ENCODE data around the gene FTL.

The FTL gene

DNA sequence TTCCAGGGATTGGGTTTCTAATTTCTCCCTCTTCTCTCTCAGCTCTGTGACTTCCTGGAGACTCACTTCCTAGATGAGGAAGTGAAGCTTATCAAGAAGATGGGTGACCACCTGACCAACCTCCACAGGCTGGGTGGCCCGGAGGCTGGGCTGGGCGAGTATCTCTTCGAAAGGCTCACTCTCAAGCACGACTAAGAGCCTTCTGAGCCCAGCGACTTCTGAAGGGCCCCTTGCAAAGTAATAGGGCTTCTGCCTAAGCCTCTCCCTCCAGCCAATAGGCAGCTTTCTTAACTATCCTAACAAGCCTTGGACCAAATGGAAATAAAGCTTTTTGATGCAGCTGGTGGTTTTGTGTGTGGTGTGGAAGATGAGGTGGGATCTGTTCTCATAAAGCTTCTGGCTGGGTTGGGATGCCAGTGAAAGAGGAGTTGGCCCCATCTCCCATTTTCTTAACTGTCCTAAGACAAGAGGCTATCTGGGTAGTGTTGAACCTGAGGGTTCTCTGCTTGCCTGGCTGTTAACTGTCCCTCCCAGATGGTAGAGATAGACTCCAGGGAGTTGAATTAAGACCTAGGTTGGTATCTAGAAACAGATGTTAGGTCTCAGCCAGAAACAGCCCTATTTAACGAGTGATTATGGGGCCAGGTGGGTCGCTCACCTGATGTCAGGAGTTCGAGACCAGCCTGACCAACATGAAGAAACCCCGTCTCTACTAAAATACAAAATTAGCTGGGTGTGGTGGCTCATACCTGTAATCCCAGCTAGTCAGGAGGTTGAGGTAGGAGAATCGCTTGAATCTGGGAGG is 1.6 kb downstream of the FTL start:
- no peak for DNase-seq

DNA sequence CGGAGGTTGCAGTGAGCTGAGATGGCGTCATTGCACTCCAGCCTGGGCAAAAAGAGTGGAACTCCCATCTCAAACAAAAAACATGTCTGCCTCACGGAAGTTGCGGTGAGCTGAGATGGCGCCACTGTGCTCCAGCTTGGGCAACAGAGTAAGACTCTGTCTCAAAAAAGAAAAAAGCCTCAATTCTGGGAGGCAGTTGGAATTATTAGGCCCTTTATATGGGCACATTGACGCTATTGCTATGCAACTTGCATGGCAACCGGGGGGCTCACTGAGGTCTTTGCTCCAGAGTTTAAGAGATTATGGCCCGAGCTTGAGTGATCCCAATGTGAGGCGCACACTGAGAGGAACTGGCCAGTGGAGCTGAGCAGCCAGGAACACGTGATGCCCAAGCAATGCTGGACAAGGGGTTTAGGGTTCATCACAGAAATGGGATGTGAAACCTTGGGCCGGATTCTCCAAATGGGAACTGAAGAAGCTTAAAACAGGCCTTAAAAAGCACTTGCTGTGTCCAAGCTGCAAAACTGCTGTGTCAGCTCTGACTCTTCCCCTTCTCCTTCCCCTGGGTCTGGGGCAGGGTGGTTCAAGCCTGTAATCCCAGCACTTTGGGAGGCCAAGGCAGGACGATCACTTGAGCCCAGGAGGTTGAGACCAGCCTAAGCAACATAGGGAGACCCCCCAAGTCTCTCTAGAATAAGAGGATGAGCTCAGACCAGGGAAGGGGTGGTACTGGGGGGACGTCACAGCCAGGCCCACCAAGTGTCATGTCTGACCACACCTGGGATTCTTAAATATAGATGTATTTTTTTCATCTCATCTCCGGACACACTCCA is 2.5 kb downstream of the FTL start:
- DNase-seq, result no peak

DNA sequence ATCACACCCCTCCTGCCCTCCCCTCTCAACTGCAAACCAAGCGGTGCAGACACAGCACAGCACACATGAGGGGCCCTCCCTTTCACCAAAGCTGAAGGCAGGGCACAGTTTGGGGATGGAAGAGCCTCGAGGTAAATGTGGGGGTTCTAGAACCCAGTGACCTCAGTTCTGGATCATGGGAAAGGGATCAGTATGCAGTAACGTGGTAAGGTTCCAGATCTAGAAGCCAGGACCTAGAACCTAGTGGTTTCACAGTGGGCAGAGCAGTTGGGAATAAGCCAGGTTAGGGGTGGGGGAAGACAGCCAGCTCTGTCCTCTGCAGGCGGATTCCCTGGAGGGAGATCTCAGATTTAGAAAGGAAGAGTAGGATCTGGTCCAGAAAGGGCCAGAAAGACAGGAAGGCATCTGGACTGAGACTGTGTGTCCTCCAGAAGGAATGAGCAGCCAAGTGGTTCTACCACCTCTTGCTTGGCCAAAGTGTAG is 3.1 kb downstream of the FTL start:
- no peak for DNase-seq

DNA sequence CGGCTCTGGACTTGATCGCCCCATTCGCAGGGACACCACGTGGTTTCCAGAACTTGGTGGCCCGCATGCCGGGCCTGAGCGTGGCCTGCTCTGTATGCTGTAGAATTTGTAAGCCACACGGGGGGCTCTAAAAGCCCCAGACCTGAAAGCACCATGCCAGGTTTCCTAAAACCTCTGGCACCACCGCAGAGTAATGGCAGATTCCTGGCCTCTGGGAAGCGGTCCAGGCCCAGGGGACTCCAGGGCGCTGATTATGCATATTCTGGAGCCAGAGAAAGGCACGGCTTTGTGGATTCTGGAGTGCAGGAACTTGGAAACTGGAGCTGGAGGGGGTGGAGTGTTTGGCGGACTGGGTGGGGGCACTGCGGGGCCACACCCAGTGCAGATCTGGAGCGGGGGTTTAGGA is 3.7 kb downstream of the FTL start:
- DNase-seq, result no peak

DNA sequence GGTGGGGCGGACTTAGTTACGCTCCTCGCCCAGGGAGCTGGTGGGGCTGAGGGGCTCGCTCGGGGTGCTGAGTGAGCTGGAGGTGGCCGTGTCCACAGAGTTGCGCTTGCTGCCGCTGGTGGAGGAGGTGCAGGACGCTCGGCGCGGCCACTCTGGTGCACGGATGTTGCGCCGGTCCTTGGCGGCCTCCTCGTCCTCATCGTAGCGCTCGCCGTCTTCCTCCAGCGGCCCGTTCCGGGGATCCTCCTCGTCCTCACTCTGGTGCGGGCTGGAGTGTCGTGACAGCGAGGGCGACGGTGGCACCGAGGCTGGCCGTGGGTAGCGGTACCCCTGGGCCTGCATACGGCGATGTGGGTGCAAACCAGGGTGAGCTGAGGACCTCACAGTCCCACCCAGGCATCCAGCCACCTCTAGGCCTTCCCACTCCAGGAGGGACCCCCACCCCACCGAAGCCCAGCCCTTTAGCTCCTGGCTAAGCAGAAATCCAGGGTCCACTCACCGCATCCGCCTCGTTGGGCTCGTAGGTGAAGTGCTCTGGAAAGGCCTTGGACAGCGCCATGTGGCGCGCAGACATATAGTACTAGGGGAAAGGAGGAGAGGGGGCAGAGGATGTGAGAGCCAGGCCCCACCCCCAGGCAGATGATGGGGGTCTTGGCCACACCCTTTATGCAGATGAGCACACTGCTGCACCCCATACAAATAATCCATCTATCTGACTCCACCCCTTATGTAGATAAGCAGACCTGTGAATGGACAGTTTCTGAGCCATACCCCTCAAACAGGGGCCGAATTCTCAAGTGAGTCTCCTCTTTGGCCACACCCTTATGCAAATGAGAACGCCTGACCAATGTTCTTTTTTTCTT is 4.4 kb downstream of the FTL start:
- no peak for DNase-seq

DNA sequence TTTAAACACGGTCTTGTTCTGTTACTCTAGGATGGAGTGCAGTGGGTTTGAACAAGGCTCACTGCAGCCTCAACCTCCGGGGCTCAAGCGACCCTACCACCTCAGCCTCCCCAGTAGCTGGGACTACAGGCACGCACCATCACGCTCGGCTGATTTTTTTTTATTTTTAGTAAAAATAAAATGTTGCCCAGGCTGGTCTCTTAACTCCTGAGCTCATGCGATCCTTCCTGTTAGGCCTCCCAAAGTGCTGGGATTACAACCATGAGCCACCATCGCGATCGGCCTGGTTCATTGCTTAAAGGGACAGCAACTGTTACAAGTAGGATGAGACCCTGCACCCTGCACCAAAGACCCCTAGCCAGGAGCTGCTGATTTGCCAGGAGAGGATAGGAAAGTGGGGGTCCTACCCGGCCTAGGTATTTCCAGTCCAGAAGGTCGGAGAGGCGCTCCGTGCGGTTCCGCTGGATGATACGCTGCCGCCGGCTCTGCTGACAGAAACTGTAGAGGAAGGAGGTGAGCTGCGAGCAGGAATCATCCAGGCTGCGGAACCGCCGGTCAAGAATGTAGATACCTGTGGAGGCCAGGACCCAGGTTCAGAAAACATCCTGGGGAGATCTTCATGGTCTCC is 5.1 kb downstream of the FTL start:
- no peak for DNase-seq

DNA sequence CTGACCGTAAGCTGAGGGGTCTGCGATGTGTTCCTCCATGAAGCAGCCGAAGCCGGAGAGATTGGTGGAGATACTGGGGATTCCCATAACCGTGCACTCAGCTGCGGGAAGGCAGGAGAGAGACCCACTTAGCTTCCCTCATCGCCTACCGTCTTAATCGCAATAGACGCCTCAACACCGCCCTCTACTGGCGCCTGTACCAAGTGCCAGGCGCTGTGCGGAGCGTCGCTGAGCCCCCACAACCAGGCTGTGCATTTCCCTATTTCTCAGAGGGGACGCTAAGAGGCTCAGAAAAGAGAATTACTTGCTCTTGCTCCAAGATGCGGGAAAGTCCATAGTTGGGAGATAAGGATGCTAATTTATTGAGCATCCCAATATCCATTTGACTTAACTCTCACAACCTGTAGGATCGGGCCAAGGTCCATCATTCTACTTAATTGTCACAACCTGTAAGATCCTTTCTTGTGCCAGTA is 5.8 kb downstream of the FTL start:
- DNase-seq, result peak; percentile 84

DNA sequence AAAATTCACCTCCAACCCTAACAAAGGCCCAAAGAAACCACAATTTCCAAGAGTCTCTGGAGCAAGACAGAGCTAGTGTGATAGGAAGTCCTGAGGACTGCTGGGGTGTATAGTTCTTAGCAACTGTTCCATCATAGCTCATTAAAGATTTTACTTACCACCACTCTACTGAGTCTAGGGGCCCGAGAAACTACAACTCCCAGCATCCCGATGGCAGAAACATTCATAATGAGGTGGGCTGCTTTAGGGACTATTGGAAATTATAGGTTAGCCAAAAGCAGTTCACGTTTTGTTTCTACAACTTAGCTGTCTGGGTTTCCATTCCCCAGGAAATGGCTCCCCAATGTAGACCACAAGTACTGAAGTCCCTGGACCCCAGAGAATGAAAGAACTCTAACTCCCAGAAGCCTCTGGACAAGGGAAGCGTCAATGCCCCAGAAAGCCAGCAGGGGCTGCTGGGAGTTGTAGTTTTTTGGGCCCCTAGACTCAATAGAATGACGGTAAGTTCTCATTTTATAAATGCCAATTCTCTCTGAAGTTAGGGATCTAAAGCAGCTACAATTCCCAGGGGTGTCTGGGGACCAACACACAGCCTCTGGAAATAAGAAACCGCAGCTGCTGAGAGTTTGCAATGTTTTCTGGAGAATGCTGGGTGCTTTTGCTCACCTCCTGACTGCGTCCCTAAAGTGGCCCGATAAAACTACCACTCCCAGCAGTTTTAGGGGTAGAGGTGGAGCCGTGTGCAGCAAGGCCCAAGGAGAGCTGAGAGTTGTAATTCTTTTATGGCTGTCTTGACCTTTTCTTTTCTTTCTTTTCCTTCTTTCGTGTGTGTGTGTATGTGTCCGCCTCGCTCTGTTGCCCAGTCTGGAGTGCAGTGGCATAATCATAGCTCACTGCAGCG is 11.1 kb downstream of the FTL start:
- no peak for DNase-seq

DNA sequence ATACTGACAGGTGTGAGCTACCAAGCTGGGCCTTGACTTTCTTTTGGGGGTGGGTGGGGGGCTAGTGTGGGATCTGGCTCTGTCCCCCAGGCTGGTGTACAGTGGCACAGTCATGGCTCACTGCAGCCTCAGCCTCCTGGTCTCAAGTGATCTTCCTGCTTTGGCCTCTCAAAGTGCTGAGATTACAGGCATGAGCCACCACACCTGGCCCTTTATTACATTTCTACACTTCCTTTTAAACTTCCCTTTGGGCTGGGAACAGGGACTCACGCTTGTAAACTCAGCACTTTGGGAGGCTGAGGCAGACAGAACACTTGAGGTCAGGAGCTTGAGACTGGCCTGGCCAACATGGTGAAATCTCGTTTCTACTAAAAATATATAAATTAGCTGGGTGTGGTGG is 12.0 kb downstream of the FTL start:
- no peak for DNase-seq

DNA sequence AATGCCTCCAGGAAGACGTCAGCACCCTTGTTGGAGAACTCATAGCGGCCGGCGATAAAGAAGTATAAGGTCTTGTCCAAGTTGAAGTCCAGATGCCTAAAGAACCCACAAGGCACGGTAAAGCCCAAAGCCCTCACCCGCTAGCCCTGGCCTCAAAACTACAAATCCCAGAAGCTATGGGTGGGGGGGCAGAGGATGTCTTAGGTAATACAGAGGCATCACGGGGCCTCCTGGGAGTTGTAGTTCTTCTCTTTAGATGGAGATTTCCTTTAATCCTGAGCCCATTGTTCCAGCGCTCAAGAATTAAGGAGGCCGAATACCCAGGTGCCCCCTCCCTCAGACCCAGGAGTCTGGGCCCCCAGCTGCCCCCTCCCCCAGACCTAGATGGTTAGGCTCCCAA is 17.2 kb downstream of the FTL start:
- no peak for DNase-seq

DNA sequence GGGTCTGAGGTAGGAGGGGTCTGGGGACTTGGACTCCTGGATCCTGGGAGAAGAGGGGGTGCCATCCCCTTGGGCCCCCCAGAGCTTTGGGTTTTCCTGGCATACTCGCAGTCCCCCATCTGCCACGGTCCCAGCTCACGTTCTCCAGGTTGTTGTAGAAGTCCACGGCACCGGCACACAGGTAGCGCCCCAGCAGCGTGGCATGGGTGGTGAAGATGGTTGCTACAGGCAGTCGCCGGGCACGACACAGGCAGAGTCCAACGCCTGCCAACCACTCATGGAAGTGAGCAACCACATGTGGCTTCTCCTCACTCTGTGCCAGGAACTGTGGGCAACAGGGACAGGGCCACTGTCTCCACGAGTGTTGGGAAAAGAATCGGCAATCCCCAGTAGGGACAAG is 20.6 kb downstream of the FTL start:
- DNase-seq, result no peak

DNA sequence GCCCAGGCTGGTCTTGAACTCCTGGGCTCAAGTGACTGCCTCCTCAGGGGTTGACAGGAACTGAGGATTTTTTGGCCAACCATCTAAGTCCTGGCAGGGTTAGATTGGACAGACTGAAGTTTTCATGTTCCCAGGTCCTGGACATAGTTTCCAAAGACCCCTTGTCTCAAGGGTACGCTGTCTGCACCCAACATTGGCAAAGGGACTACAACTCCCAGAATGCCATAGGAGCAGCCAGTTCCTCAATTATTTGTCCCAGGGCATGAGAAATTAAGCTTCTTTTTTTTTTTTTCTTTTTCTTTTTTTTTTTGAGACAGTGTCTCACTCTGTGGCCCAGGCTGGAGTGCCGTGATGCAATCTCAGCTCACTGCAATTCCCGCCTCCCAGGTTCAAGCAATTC is 21.1 kb downstream of the FTL start:
- DNase-seq, result no peak

DNA sequence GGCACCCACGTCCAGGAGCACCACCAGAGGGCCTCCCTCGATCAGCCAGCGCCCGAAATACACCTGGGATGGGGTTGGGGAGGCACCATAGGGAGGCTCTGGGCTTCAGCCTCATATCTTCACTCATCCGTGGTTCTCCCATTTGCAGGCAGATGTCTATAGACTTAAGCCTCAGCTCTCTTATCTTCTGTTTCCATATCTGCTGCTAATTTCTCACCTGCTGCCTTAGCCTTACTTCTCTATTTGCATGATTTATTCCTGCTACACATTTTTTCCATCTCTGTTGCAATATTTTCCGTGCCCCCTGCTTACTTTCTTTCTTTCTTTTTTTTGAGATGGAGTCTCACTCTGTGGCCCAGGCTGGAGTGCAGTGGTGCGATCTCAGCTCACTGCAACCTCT is 22.2 kb downstream of the FTL start:
- DNase-seq, result no peak

DNA sequence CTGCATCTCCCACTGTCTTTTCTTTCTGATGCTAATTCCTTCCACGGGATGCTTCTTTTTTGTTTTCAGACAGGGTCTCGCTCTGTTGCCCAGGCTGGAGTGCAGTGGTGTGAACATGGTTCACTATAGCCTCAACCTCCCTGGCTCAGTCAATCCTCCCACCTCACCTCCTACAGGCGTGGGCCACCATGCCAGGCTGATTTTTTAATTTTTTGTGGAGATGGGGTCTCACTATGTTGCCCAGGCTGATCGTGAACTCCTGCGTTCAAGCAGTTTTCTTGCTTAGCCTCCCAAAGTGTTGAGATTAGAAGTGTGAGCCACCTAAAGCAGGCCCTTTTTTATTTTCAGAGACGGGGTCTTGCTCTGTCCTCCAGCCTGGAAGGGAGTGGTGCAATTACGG is 23.2 kb downstream of the FTL start:
- DNase-seq, result no peak

DNA sequence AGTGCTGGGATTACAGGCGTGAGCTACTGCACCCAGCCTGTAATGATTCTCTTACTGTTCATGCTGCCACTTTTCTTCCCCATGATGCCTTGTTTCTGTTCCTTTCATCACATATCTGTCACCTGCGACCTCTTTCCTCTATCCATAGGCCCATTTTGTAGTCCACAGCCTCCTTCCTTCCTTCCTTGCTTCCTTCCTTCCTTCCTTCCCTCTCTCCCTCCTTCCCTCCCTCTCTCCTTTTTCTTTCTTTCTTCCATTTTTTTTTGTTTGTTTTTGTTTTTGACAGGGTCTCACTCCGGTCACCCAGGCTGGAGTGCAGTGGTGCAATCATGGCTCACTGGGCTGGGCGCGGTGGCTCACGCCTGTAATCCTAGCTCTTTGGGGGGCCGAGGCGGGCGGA is 23.8 kb downstream of the FTL start:
- DNase-seq, result no peak

DNA sequence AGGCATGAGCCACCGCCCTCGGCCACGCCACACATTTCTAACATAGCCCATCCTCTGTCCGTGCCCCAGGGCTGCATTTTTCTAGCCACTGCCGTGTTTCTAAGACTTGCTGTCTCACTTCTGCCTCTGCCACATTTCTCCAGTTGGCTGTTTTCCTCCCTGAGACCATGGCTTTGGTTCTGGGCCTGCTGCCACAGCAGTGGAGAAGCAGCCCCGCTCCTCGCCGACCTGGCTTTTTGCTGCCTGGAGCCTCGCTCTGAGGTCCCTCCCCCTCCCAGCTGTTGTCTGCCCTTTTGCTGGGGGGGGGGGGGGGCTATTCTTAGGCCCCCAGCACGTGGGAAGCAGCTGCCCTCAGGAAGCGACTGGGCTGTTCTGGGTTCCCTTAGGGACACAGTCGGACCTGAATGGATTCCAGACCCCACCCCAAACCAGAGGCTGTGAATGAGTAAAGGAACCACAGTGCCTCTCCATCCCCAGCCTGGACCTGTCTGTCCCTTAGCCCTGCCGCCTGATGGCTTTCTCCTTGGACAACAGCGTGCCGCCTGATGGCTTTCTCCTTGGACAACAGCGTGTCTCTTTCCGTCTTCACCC is 24.7 kb downstream of the FTL start:
- DNase-seq, result no peak

DNA sequence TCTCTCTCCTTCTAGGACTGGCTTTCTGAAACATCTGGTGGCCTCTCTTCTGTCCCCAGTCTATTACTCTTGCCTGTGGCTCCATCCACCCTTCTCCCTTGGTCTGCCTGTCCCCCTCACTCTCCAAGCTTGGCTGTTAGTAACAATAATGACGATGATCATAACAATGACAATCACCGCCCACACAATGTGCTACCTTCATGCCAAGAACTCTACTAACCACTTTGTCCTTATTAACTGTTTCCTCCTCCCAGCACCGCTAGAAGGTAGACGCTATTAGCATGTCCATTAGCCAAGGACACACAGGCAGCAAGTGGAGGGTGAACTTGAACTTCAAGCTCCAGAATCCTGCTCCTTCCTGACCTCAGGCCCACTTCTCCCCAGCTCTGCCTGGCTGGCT is 25.3 kb downstream of the FTL start:
- no peak for DNase-seq

DNA sequence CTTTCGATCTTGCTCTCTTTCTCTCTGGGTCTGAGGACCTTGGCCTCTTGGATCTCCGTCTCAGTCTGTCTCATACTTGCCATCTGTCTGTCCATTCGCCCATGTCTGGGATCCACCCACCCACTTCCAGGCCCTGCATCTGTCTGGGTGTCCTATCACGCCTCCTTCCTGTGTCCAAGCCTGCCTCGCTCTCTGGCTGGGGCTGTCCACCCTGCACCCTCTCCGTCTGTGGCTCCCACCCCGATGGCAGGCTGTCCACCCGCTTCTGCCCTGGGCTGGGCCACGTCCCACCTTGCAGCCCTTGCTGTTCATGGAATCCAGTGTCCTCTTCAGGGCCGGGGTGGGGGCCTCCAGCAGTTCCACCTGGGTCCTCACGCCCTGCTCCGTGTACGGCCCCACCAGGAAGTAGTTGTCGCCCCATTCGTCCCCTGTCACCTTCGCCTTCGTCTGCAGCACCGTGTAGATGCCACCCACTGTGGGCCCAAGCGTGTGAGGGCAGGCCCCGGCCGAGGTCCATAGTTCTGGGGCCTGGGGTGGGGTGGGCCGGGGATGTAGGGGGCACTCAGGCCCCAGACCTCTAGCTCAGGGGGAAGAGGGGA is 26.0 kb downstream of the FTL start:
- DNase-seq, result no peak

DNA sequence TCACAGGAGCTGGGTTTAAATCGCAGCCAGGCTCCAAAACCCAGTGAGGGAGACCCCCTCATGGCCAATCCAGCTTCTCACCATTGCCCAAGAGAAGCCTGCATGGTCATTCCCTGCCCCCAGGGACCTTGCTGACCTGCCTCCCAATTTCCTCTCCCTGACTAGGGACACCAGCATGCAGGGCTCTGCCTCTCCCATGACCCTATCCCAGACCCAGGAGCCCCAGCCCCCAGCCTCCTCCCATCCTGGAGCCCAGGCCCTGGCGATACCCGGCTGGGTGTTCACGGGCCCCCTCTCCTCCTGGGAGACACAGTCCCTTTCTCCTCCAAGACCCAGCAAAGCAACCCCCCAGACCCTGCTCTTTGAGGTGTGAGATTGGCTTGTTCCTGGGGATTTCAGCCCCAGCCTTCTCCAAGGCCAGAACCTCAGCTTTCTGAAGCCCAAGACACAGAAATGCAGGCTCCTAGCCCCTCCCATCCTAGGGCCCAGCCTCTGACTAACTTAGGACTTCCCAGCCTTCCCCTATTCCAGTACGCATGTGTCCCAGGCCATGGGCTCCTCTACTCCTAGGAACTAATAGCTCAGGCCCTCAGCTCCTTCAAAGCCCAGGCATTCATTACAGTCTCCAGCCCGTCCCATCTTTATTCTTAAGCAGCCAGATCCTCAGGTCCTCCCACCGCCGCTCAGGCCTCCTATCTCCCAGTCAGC is 26.9 kb downstream of the FTL start:
- DNase-seq, result no peak

DNA sequence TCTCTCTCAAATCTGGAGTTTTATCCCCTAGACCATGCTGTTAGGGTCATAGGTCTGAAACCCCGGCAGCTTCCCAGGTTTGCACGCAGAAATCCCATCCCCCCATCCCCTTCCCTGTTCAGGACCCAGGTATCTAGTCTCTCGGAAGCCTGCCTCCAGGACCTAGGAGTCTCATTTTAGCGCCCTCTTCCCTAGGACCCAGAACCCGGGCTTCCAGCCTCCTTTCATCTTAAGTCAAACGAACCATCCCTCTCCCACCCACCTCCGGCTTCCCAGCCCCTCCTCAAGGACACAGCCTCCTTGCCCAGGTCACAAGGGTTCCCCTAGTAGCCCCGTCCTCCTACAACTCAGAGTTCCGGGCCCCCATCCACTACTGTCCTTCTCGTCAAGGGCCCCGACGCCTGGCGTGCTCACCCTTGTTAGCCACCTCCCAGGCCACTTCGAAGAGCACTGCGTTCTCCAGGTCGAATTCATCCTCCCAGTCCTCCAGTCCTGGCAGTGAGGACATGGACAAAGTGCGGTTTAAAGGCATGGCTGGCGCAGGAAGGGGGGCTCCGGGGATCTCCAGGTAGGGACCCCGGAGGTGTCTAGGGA is 27.6 kb downstream of the FTL start:
- no peak for DNase-seq

Measured in activated CD4-positive, CD25-positive, alpha-beta regulatory T cell treated with anti-CD3 and anti-CD28 coated beads, Interleukin-2, amount 50 U/mL, for 72 hours (primary cell).